NCI-H146 treated with DMSO at 0.1 percent for 48 hours (cell line): ENCODE results near the gene PLEKHM2.

Experiments used
- DNase-seq: peaks from one replicate; lab custom pipeline; 2025; ENCODE audit not compliant: unreplicated experiment; lab: John Stamatoyannopoulos, UW

The PLEKHM2 gene

GRCh38 chr1:15737324-15738319 is 53.5 kb downstream of the PLEKHM2 start:
- DNase-seq, result no peak

- DNase-seq, result no peak
These were observed 54.4 kb downstream of the PLEKHM2 start for GRCh38 chr1:15738416-15739113.

GRCh38 chr1:15739259-15739658 is 55.1 kb downstream of the PLEKHM2 start:
- DNase-seq, result no peak

- no peak for DNase-seq
These were observed 55.6 kb downstream of the PLEKHM2 start for GRCh38 chr1:15739745-15740144.

GRCh38 chr1:15740924-15741850 is 57.1 kb downstream of the PLEKHM2 start:
- peak; percentile 69 for DNase-seq

GRCh38 chr1:15742339-15742801 is 58.2 kb downstream of the PLEKHM2 start, which contains the start of gene TMEM82:
Gene TMEM82, plus strand, starts transcription at chr1:15742499. Its CDS starts 61 bp downstream, at chr1:15742560.
- DNase-seq, result no peak

GRCh38 chr1:15744122-15744679 is 60.1 kb downstream of the PLEKHM2 start:
- DNase-seq, result no peak

- DNase-seq, result no peak
These were observed 63.3 kb downstream of the PLEKHM2 start for GRCh38 chr1:15747378-15747777.

GRCh38 chr1:15748264-15748663 is 64.1 kb downstream of the PLEKHM2 start:
- no peak for DNase-seq

GRCh38 chr1:15748690-15749398 is 64.7 kb downstream of the PLEKHM2 start:
- DNase-seq, result no peak

- no peak for DNase-seq
These were observed 65.5 kb downstream of the PLEKHM2 start for GRCh38 chr1:15749399-15750291.

GRCh38 chr1:15750924-15751323 is 66.8 kb downstream of the PLEKHM2 start:
- DNase-seq, result no peak

GRCh38 chr1:15751717-15752116 is 67.6 kb downstream of the PLEKHM2 start:
- no peak for DNase-seq

GRCh38 chr1:15753776-15754175 is 69.7 kb downstream of the PLEKHM2 start:
- DNase-seq, result no peak

- DNase-seq, result no peak
These were observed 71.0 kb downstream of the PLEKHM2 start for GRCh38 chr1:15755021-15755645.

GRCh38 chr1:15755646-15756040 is 71.5 kb downstream of the PLEKHM2 start:
- no peak for DNase-seq

GRCh38 chr1:15756143-15757015 is 72.3 kb downstream of the PLEKHM2 start:
- peak; percentile 7 for DNase-seq
